AG04450 (cell line): ENCODE results near the gene TEC. TPM values are rescaled to one million over a fixed set of nuclear protein-coding genes. Genes with fewer than 3 reads are reported as not detected.
A peak's percentile ranks its signal among the peaks of the same experiment; 100 is the strongest.
"Not testable (repeated sequence)": the region's sequence is repeated elsewhere in the genome, so short reads cannot be mapped to it uniquely, and the experiment has no call there.

Experiments used
- CTCF ChIA-PET: fragments of 300-600, 350-600 bp; formaldehyde crosslinking; extraction: SDS; loops from one replicate; lab custom pipeline; 2022; ENCODE audit warnings: antibody characterized with exemption, inconsistent platforms; lab: Charles Lee
- POLR2A ChIA-PET: fragments of 350-600 bp; formaldehyde crosslinking; extraction: SDS; loops from one replicate; lab custom pipeline; 2021; ENCODE audit warnings: antibody characterized with exemption, inconsistent platforms; lab: Yijun Ruan, JAX
- DNase-seq: peaks from one replicate; pipeline ENCODE4 v3.0.0-alpha.2; 2011; ENCODE audit warnings: low read depth, low spot score
- H3K27ac ChIP-seq: one replicate; pipeline ENCODE4 v1.5.1; 2012; ENCODE audit warnings: low read depth, low read length, control low read depth
- H3K27me3 ChIP-seq: one replicate; pipeline ENCODE4 v1.6.0; 2012; ENCODE audit warnings: low read length; ENCODE audit not compliant: control insufficient read depth, insufficient read depth
- H3K4me3 ChIP-seq: 2 replicates; pipeline ENCODE4 v1.5.1; 2011; ENCODE audit warnings: mild to moderate bottlenecking, low read depth, low read length, control low read depth
- H3K9me3 ChIP-seq: 2 replicates; pipeline ENCODE4 v1.5.1; 2012; ENCODE audit warnings: low read length; ENCODE audit not compliant: control insufficient read depth, insufficient read depth
- polyA plus RNA-seq: library from polyadenylated mRNA; depleted of rRNA; stranded (reverse); fragments of >200 nt; gene quantifications from 2 replicates; pipeline ENCODE4 v1.2.3, GENCODE V29; 2011
- TF ChIP-seq, protein P1 (sequence below): IDR thresholded peaks from 2 replicates; pipeline ENCODE4 v1.5.1; 2011; ENCODE audit warnings: low read depth, low read length, control low read depth, inconsistent platforms

The TEC gene
- polyA plus RNA-seq, 1 experiment, result 0.21 TPM

DNA sequence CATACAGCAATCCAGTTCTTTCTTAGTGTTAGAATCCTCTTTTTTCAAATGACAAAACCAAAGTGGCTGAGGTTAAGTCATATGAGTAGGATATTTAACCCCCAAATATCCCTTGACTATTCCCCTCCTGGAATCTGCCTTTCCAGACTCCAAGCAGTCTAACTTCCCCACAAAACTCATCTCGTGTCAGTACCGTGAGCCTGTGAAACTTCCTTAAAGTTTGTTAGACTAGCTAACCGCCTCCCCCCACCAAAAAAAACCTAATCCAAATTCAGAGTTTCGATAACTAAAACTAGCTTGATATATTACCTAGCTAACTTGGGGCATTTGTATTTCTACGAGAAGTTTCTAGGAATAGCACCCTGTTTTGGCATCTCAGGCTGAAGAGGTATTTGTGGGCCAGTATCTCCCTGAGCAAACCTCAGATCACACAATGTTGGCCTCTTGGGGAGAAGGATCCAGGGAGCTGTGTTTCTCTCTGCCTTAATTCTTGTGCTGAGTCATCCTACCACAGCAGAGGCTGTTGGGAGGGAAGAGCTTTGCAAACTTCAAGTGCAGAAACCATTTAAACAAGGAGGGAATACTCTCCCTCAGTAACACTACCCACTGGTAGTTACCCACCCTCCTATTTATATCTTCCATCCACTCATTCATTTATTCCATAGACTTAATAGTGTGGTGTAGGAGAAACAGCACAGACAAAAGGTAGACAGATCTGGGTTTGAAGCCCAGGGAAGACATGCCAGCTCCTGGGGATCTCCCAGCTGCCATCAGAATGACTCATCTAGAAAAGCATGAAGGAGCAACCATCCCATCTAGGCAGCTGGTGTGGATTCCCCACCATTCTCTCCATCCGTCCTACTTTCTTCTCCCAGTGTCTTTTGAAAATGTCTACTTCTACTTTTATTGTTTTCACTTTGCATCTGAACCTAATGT is 96.3 kb downstream of the TEC start:
- CTCF ChIA-PET, result interaction anchor here (0.5 to 1.4 kb wide), 2 partner anchors 46 to 372 kb away, joined by 3 read pairs; no protein-coding TSS in a partner anchor
- TF ChIP-seq, protein P1, sequence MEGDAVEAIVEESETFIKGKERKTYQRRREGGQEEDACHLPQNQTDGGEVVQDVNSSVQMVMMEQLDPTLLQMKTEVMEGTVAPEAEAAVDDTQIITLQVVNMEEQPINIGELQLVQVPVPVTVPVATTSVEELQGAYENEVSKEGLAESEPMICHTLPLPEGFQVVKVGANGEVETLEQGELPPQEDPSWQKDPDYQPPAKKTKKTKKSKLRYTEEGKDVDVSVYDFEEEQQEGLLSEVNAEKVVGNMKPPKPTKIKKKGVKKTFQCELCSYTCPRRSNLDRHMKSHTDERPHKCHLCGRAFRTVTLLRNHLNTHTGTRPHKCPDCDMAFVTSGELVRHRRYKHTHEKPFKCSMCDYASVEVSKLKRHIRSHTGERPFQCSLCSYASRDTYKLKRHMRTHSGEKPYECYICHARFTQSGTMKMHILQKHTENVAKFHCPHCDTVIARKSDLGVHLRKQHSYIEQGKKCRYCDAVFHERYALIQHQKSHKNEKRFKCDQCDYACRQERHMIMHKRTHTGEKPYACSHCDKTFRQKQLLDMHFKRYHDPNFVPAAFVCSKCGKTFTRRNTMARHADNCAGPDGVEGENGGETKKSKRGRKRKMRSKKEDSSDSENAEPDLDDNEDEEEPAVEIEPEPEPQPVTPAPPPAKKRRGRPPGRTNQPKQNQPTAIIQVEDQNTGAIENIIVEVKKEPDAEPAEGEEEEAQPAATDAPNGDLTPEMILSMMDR, result no peak
- peak; percentile 36 for DNase-seq
- no peaks in the 10 kb centered on the region for H3K27me3 ChIP-seq
- peak overlapping the region; percentile 85 for H3K27ac ChIP-seq
- no peak overlapping the region for H3K4me3 ChIP-seq
- POLR2A ChIA-PET, result no interaction called here
- H3K9me3 ChIP-seq, result no peaks in the 10 kb centered on the region; the same call in 1 of the 2 replicates

DNA sequence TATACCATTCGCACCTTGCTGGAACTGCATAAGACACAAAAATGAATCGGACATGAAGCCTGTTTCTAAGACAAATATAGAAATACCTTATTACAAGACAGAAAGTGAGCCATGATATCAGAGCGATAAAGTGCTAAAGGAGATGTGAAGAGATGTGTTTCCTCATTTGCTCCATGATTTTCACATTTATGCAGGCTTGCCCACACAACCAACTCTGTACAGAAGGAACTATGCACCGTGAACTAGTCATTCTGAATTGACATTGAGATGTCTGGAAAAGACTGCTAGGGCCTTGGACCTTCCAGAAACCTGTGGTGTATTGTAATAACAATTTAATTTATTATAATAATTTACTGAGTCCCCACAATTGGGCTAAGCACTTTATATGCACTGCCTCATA is 97.0 kb downstream of the TEC start:
- CTCF ChIA-PET, result interaction anchor here (0.5 to 1.4 kb wide), 2 partner anchors 45 to 373 kb away, joined by 3 read pairs; no protein-coding TSS in a partner anchor
- Histone ChIP-seq H3K27me3 (no peaks in the 10 kb centered on the region), H3K9me3 (no peaks in the 10 kb centered on the region; the same call in 1 of the 2 replicates), H3K27ac (no peak overlapping the region), H3K4me3 (no peak overlapping the region)
- POLR2A ChIA-PET, result no interaction called here
- TF ChIP-seq, protein P1, result no peak
- DNase-seq, result no peak

DNA sequence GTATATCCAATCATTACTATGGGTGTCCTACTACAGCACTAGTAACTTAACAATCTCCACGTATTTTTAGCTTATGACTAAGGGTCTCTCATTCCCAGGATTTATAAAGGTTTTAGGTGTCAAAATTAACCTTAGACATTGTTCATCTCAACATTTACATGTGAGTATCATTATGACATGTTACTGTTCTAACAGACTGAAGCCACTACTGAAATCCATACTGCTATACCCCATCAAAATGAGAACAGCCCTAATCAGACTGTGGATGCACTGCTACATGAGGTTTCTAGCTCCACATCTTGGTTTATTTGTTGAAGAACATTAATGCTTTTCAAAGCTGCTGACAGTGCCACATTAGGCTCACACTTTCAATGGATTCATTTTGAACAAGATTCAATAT is 100.0 kb downstream of the TEC start:
- no peak for DNase-seq
- no peaks in the 10 kb centered on the region for H3K27me3 ChIP-seq
- H3K27ac ChIP-seq, result no peak overlapping the region
- ChIA-PET CTCF (no interaction called here), POLR2A (no interaction called here)
- H3K4me3 ChIP-seq, result no peak overlapping the region
- TF ChIP-seq, protein P1, result no peak
- no peaks in the 10 kb centered on the region; the same call in 1 of the 2 replicates for H3K9me3 ChIP-seq

DNA sequence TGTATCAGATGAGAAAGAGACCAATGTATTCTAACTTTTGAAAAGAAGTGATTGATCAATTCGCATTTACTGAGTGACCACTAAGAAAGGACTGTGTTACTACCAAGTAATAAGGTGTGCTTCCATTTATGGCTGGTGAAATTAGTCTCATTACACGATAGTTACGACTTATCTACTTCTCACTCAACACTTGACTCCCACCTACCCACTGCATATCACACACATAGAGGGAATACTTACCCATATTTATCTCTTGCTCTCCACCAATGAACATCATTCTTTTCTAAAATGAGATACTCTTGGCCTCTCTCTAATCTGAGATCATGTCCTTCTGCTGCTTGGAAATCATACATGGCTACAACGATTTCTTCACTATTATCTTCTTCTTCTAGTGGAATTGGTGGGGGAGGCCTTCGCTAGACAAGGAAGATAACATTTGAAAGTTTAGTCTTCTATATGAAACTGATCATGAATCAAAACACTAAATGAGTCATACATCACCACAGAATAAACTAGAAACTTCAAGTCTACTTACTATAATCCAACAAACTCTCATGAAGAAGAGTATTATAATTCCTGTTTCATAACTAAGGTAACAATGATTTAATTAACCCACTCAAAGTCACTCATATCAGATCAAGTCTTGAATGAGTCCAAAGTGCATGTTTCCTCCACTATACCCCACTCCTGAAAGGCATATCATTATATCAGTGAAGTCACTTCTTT is 101.9 kb downstream of the TEC start:
- Histone ChIP-seq H3K9me3 (no peaks in the 10 kb centered on the region; the same call in 1 of the 2 replicates), H3K27me3 (no peaks in the 10 kb centered on the region), H3K27ac (no peak overlapping the region), H3K4me3 (no peak overlapping the region)
- no peak for DNase-seq
- CTCF ChIA-PET, result no interaction called here
- POLR2A ChIA-PET, result no interaction called here
- TF ChIP-seq, protein P1, result no peak

DNA sequence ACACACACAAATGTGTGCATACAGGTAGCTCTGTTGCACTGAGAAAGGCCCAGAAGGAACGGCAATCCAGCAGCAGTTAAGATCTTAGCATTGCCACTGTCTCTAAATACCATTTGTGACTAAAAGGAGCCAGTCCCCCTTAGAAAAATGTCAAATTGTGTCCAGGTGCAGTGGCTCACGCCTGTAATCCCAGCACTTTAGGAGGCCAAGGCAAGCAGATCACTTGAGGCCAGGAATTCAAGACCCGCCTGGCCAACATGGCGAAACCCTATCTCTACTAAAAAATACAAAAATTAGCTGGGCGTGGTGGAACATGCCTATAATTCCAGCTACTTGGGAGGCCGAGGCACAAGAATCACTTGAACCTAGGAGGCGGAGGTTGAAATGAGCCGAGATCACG is 105.1 kb downstream of the TEC start:
- CTCF ChIA-PET, DNase-seq, H3K27ac ChIP-seq, H3K9me3 ChIP-seq, H3K4me3 ChIP-seq, H3K27me3 ChIP-seq, POLR2A ChIA-PET: not testable (repeated sequence)
